ENCODE results near the gene MYO5A. TPM values are rescaled to one million over a fixed set of nuclear protein-coding genes. Genes with fewer than 3 reads are reported as not detected.

MYO5A gene
- total RNA-seq, 1 experiment from 2014 or later, result 21.8 TPM

- peak; percentile 46 for DNase-seq
- no peak overlapping the region for H3K56ac ChIP-seq (ENCODE audit: insufficient read length, low read depth, low read length)
- H3K27me3 Mint-ChIP-seq (ENCODE audit: low read depth), result no peaks in the 10 kb centered on the region
- no peak overlapping the region for H3K14ac ChIP-seq (ENCODE audit: insufficient read depth, low read length)
- H2BK15ac ChIP-seq (ENCODE audit: low read depth, low read length), result no peak overlapping the region
- H2BK12ac ChIP-seq (ENCODE audit: insufficient read length, low read depth, low read length), result no peak overlapping the region
- no peak overlapping the region for H2BK120ac ChIP-seq (ENCODE audit: low read depth, low read length, poor library complexity, severe bottlenecking)
- no peaks in the 10 kb centered on the region for H3K23me2 ChIP-seq (ENCODE audit: insufficient read length, low read depth, low read length, poor library complexity, severe bottlenecking)
- H3K4ac ChIP-seq (ENCODE audit: low read depth, low read length), result no peak overlapping the region
- H3K4me2 ChIP-seq (ENCODE audit: insufficient read depth, insufficient read length, low read length), result no peak overlapping the region
- H4K91ac ChIP-seq (ENCODE audit: insufficient read length, low read depth, low read length), result no peak overlapping the region
- no peaks in the 10 kb centered on the region for H3K9me3 Mint-ChIP-seq
- H3K79me1 ChIP-seq (ENCODE audit: insufficient read depth, low read depth, low read length, poor library complexity, severe bottlenecking), result no peaks in the 10 kb centered on the region
- H3K18ac ChIP-seq (ENCODE audit: insufficient read length, low read depth, low read length), result no peak overlapping the region
- no CpG with 5 or more reads among the region's 16 CpGs for WGBS (ENCODE audit: extremely low coverage, insufficient read length, low lambda C conversion rate)
- no peaks in the 10 kb centered on the region for H3K9me3 ChIP-seq (ENCODE audit: control insufficient read depth, low read depth, low read length)
- H2BK5ac ChIP-seq (ENCODE audit: insufficient read length, low read length), result no peak overlapping the region
- peaks cover 37% of the 10 kb centered on the region in 2 experiments for H3K4me1 Mint-ChIP-seq
- 0 out of 7 replicates have a peak, but pooled peaks cover 0 to 6% (median 2%) of the 10 kb centered on the region in 3 experiments for H3K36me3 Mint-ChIP-seq (ENCODE audit: insufficient read depth in 1 of 3, low read depth in 3 of 3)
- no peaks in the 10 kb centered on the region for H4K20me1 ChIP-seq (ENCODE audit: control insufficient read depth, insufficient read depth, insufficient read length)
- TF ChIP-seq, protein P1, sequence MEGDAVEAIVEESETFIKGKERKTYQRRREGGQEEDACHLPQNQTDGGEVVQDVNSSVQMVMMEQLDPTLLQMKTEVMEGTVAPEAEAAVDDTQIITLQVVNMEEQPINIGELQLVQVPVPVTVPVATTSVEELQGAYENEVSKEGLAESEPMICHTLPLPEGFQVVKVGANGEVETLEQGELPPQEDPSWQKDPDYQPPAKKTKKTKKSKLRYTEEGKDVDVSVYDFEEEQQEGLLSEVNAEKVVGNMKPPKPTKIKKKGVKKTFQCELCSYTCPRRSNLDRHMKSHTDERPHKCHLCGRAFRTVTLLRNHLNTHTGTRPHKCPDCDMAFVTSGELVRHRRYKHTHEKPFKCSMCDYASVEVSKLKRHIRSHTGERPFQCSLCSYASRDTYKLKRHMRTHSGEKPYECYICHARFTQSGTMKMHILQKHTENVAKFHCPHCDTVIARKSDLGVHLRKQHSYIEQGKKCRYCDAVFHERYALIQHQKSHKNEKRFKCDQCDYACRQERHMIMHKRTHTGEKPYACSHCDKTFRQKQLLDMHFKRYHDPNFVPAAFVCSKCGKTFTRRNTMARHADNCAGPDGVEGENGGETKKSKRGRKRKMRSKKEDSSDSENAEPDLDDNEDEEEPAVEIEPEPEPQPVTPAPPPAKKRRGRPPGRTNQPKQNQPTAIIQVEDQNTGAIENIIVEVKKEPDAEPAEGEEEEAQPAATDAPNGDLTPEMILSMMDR (conservative IDR thresholded peaks at IDR 0.05), result no peak
- no peak overlapping the region for H3T11ph ChIP-seq (ENCODE audit: low read length)
- H4K5ac ChIP-seq (ENCODE audit: insufficient read length, low read depth, low read length), result no peak overlapping the region
- no peak overlapping the region for H4K8ac ChIP-seq (replicated peaks; ENCODE audit: insufficient read length, low read depth, low read length)
- H3K27ac ChIP-seq (ENCODE audit: insufficient read length, low read depth, low read length), result no peak overlapping the region
- no peak overlapping the region for H3K23ac ChIP-seq (ENCODE audit: insufficient read length, low read depth, low read length)
- no peak overlapping the region for H3K9ac ChIP-seq (ENCODE audit: extremely low read depth, insufficient read length, low read length)
- H3K4me1 ChIP-seq (ENCODE audit: insufficient read depth, low read length), result no peaks in the 10 kb centered on the region; the same call in 1 of the 2 replicates
- H2BK20ac ChIP-seq (ENCODE audit: low read depth, low read length, poor library complexity, severe bottlenecking), result no peak overlapping the region
- H3K4me3 Mint-ChIP-seq, result no peak overlapping the region; a peak in 1 of 5 replicates
- H2AFZ ChIP-seq (ENCODE audit: low read length), result no peak overlapping the region
- no peak overlapping the region for H2AK5ac ChIP-seq (ENCODE audit: insufficient read length, low read length)
- peak overlapping the region; percentile 77 to 91 (median 83); a peak in 5 of 7 replicates for H3K27ac Mint-ChIP-seq
- H3K27me3 ChIP-seq (ENCODE audit: insufficient read depth, low read length), result no peaks in the 10 kb centered on the region
- H3K79me2 ChIP-seq (ENCODE audit: insufficient read depth, low read length), result no peaks in the 10 kb centered on the region
These were observed 188.6 kb downstream of the MYO5A start for GRCh38 chr15:52340093-52340492.
